ENCODE results near the gene ZNF664. TPM values are rescaled to one million over a fixed set of nuclear protein-coding genes. Genes with fewer than 3 reads are reported as not detected.

ZNF664 gene
- 49.6 to 68.6 TPM (median 59.7 TPM) in 5 replicates for total RNA-seq (2022; extraction: Qiagen RNA extraction)

GRCh38 chr12:123972457-123973401 is at the start of gene ZNF664, which contains the start of gene CCDC92:
Gene ZNF664, plus strand, starts transcription at chr12:123973215. Its CDS starts 38,930 bp downstream, at chr12:124012145.
Gene CCDC92, minus strand, starts transcription at chr12:123972831. Its CDS starts 28,526 bp downstream, at chr12:123944305.

Other genes with a start within 250 kb of the ZNF664 start
- 0.19 to 0.45 TPM (median 0.23 TPM) in 5 replicates for gene DNAH10, start 210.9 kb upstream of the ZNF664 start, total RNA-seq (2022; extraction: Qiagen RNA extraction)
- 20.4 to 27.7 TPM (median 23.5 TPM) in 5 replicates for gene CCDC92, start 384 bp upstream of the ZNF664 start, total RNA-seq (2022; extraction: Qiagen RNA extraction)